ENCODE results near the gene YTHDC2. TPM values are rescaled to one million over a fixed set of nuclear protein-coding genes. Genes with fewer than 3 reads are reported as not detected.
"Not testable (repeated sequence)": the region's sequence is repeated elsewhere in the genome, so short reads cannot be mapped to it uniquely, and the experiment has no call there.

YTHDC2 gene
- total RNA-seq, 2 donors from 2014 or later = 12.6 to 20.3 TPM

GRCh38 chr5:113578091-113578490 lies 64.6 kb downstream of the YTHDC2 start:
- DNase-seq = no peak
- intact Hi-C loops (cut with DNase I) = no loop called here
- ATAC-seq = no peak

GRCh38 chr5:113581388-113581787 lies 67.9 kb downstream of the YTHDC2 start:
- DNase-seq = no peak
- no peak for ATAC-seq
- intact Hi-C loops (cut with DNase I) = no loop called here

- intact Hi-C loops (cut with DNase I) = no loop called here
- ATAC-seq (no peak), DNase-seq (no peak)
These were observed 84.7 kb downstream of the YTHDC2 start for GRCh38 chr5:113598150-113598549.

- intact Hi-C loops (cut with DNase I) = no loop called here
- ATAC-seq (no peak), DNase-seq (no peak)
These were observed 85.4 kb downstream of the YTHDC2 start for GRCh38 chr5:113598926-113599325.

- no peak for DNase-seq
- intact Hi-C loops (cut with DNase I) = loop anchor here in 1 of 2 donors (5.0 kb wide), 1 partner anchor 258 kb away; no protein-coding TSS in a partner anchor
- no peak for ATAC-seq
These were observed 86.9 kb downstream of the YTHDC2 start for GRCh38 chr5:113600255-113600905.

- DNase-seq (no peak), ATAC-seq (no peak)
- intact Hi-C loops (cut with DNase I) = loop anchor here in 1 of 2 donors (5.0 kb wide), 1 partner anchor 259 kb away; no protein-coding TSS in a partner anchor
These were observed 87.9 kb downstream of the YTHDC2 start for GRCh38 chr5:113601423-113601822.

- intact Hi-C loops (cut with DNase I) = loop anchor here in 1 of 2 donors (5.0 kb wide), 1 partner anchor 261 kb away; no protein-coding TSS in a partner anchor
- not testable (repeated sequence) for ATAC-seq, DNase-seq
These were observed 89.8 kb downstream of the YTHDC2 start for GRCh38 chr5:113603246-113603645.

GRCh38 chr5:113606298-113607134 lies 93.0 kb downstream of the YTHDC2 start:
- DNase-seq (peak; percentile 34), ATAC-seq (peak; percentile 90 to 94)
- intact Hi-C loops (cut with DNase I) = loop anchor here in 1 of 2 donors (2.0 kb wide), 1 partner anchor 612 kb away; no protein-coding TSS in a partner anchor

GRCh38 chr5:113607361-113607760 lies 93.9 kb downstream of the YTHDC2 start:
- intact Hi-C loops (cut with DNase I) = loop anchor here in 1 of 2 donors (2.0 kb wide), 1 partner anchor 613 kb away; no protein-coding TSS in a partner anchor
- ATAC-seq = no peak
- no peak for DNase-seq

- ATAC-seq (no peak), DNase-seq (no peak)
- intact Hi-C loops (cut with DNase I) = no loop called here
These were observed 94.7 kb downstream of the YTHDC2 start for GRCh38 chr5:113608113-113608596.

GRCh38 chr5:113612060-113612496 lies 98.6 kb downstream of the YTHDC2 start:
- DNase-seq (no peak), ATAC-seq (peak; percentile 28 to 58)
- intact Hi-C loops (cut with DNase I) = loop anchor here in 1 of 2 donors (5.0 kb wide), 2 partner anchors 840 to 1455 kb away; no protein-coding TSS in a partner anchor

GRCh38 chr5:113614191-113614590 lies 100.7 kb downstream of the YTHDC2 start:
- ATAC-seq (no peak), DNase-seq (no peak)
- intact Hi-C loops (cut with DNase I) = loop anchor here in 1 of 2 donors (5.0 kb wide), 2 partner anchors 838 to 1453 kb away; no protein-coding TSS in a partner anchor

GRCh38 chr5:113615708-113616107 lies 102.2 kb downstream of the YTHDC2 start:
- DNase-seq (no peak), ATAC-seq (peak in 1 of 2 donors; percentile 54)
- intact Hi-C loops (cut with DNase I) = no loop called here

- intact Hi-C loops (cut with DNase I) = no loop called here
- DNase-seq = no peak
- ATAC-seq = no peak
These were observed 103.8 kb downstream of the YTHDC2 start for GRCh38 chr5:113617191-113617796.

- intact Hi-C loops (cut with DNase I) = no loop called here
- ATAC-seq (no peak), DNase-seq (no peak)
These were observed 119.5 kb downstream of the YTHDC2 start for GRCh38 chr5:113632996-113633395.

GRCh38 chr5:113634957-113635356 lies 121.5 kb downstream of the YTHDC2 start:
- no peak for ATAC-seq
- intact Hi-C loops (cut with DNase I) = no loop called here
- no peak for DNase-seq

GRCh38 chr5:113641715-113642114 lies 128.2 kb downstream of the YTHDC2 start:
- DNase-seq = no peak
- intact Hi-C loops (cut with DNase I) = no loop called here
- ATAC-seq = no peak

Measured in left cardiac atrium (tissue), 4 donors.